HL-60 (cell line): ENCODE results near the gene CPT1A.

Source experiments
- CTCF ChIP-seq: IDR thresholded peaks from one replicate; pipeline ENCODE4 v1.5.1; 2011; ENCODE audit warnings: low read length, control low read depth, inconsistent platforms; ENCODE audit not compliant: insufficient read depth
- GABPA ChIP-seq: IDR thresholded peaks from 2 replicates; pipeline ENCODE4 v1.6.1; 2012; ENCODE audit warnings: low read depth
- REST ChIP-seq: IDR thresholded peaks from 2 replicates; pipeline ENCODE4 v1.6.1; 2012; ENCODE audit warnings: low read depth; ENCODE audit not compliant: insufficient replicate concordance

- no peak for TF ChIP-seq CTCF
- TF ChIP-seq REST, result no peak
- TF ChIP-seq GABPA, result no peak
Measured at GRCh38 chr11:68835328-68835727, 6.4 kb downstream of the CPT1A start.
